Germinal center (tissue), 1 donor: ENCODE results near the gene LSM14A.
"Not testable (repeated sequence)": the region's sequence is repeated elsewhere in the genome, so short reads cannot be mapped to it uniquely, and the experiment has no call there.

Experiments used
- DNase-seq: peaks from one replicate; pipeline ENCODE4 v3.0.0; 2012; ENCODE audit warnings: mixed read lengths, low spot score

Gene LSM14A

GRCh38 chr19:34191355-34191962 lies 19.2 kb downstream of the LSM14A start:
- no peak for DNase-seq

- peak; percentile 54 for DNase-seq
Observed at GRCh38 chr19:34193439-34193838, 21.1 kb downstream of the LSM14A start.

GRCh38 chr19:34193876-34194275 lies 21.6 kb downstream of the LSM14A start:
- DNase-seq: no peak

- DNase-seq: no peak
Observed at GRCh38 chr19:34201133-34201532, 28.8 kb downstream of the LSM14A start.

GRCh38 chr19:34205324-34205723 lies 33.0 kb downstream of the LSM14A start:
- not testable (repeated sequence) for DNase-seq

- no peak for DNase-seq
Observed at GRCh38 chr19:34208291-34208884, 36.1 kb downstream of the LSM14A start.

- no peak for DNase-seq
Observed at GRCh38 chr19:34209726-34210125, 37.4 kb downstream of the LSM14A start.

- DNase-seq: no peak
Observed at GRCh38 chr19:34213283-34213682, 41.0 kb downstream of the LSM14A start.

- no peak for DNase-seq
Observed at GRCh38 chr19:34214040-34214439, 41.7 kb downstream of the LSM14A start.

GRCh38 chr19:34215006-34215665 lies 42.8 kb downstream of the LSM14A start:
- DNase-seq: no peak

- no peak for DNase-seq
Observed at GRCh38 chr19:34215666-34216038, 43.3 kb downstream of the LSM14A start.

GRCh38 chr19:34216745-34217219 lies 44.5 kb downstream of the LSM14A start:
- DNase-seq: not testable (repeated sequence)

- no peak for DNase-seq
Observed at GRCh38 chr19:34217952-34218817, 45.9 kb downstream of the LSM14A start.

GRCh38 chr19:34218818-34219164 lies 46.5 kb downstream of the LSM14A start:
- no peak for DNase-seq

GRCh38 chr19:34220472-34221063 lies 48.3 kb downstream of the LSM14A start:
- peak; percentile 56 for DNase-seq

GRCh38 chr19:34222386-34222785 lies 50.1 kb downstream of the LSM14A start:
- no peak for DNase-seq

- DNase-seq: no peak
Observed at GRCh38 chr19:34224996-34225658, 52.8 kb downstream of the LSM14A start.

- no peak for DNase-seq
Observed at GRCh38 chr19:34225659-34226015, 53.3 kb downstream of the LSM14A start.

- no peak for DNase-seq
Observed at GRCh38 chr19:34226036-34226435, 53.7 kb downstream of the LSM14A start.

GRCh38 chr19:34228347-34228746 lies 56.0 kb downstream of the LSM14A start:
- no peak for DNase-seq

- DNase-seq: no peak
Observed at GRCh38 chr19:34228762-34229161, 56.5 kb downstream of the LSM14A start.

- no peak for DNase-seq
Observed at GRCh38 chr19:34229721-34230120, 57.4 kb downstream of the LSM14A start.
